ENCODE measurements around the gene TYSND1.
"Not testable (repeated sequence)": the region's sequence is repeated elsewhere in the genome, so short reads cannot be mapped to it uniquely, and the experiment has no call there.

The TYSND1 gene

GRCh38 chr10:70132098-70133029 is 14.1 kb downstream of the TYSND1 start, which contains the start of gene AIFM2:
TSS of gene AIFM2 (minus strand) at chr10:70132825. CDS start at chr10:70124084, 8,741 bp downstream.
- DNase-seq: peak; percentile 9

- no peak for DNase-seq
These were observed 15.0 kb downstream of the TYSND1 start for GRCh38 chr10:70131560-70131937.

GRCh38 chr10:70130878-70131559 is 15.5 kb downstream of the TYSND1 start:
- DNase-seq: no peak

- no peak for DNase-seq
These were observed 19.7 kb downstream of the TYSND1 start for GRCh38 chr10:70126700-70127395.

GRCh38 chr10:70125918-70126552 is 20.5 kb downstream of the TYSND1 start:
- DNase-seq: peak; percentile 88

- no peak for DNase-seq
These were observed 21.6 kb downstream of the TYSND1 start for GRCh38 chr10:70124918-70125317.

- no peak for DNase-seq
These were observed 22.1 kb downstream of the TYSND1 start for GRCh38 chr10:70124415-70124814.

- no peak for DNase-seq
These were observed 22.7 kb downstream of the TYSND1 start for GRCh38 chr10:70123817-70124216.

GRCh38 chr10:70123166-70123565 is 23.3 kb downstream of the TYSND1 start:
- not testable (repeated sequence) for DNase-seq

- DNase-seq: peak; percentile 90
These were observed 23.8 kb downstream of the TYSND1 start for GRCh38 chr10:70122742-70123141.

GRCh38 chr10:70121281-70121949 is 25.1 kb downstream of the TYSND1 start:
- DNase-seq: no peak

- no peak for DNase-seq
These were observed 26.1 kb downstream of the TYSND1 start for GRCh38 chr10:70120417-70120816.

- DNase-seq: no peak
These were observed 26.9 kb downstream of the TYSND1 start for GRCh38 chr10:70119623-70120022.

- DNase-seq: no peak
These were observed 27.3 kb downstream of the TYSND1 start for GRCh38 chr10:70119197-70119596.

- no peak for DNase-seq
These were observed 28.3 kb downstream of the TYSND1 start for GRCh38 chr10:70118196-70118595.

- no peak for DNase-seq
These were observed 28.9 kb downstream of the TYSND1 start for GRCh38 chr10:70117646-70118045.

- no peak for DNase-seq
These were observed 30.4 kb downstream of the TYSND1 start for GRCh38 chr10:70115948-70116682.

GRCh38 chr10:70114902-70115301 is 31.6 kb downstream of the TYSND1 start:
- no peak for DNase-seq

- DNase-seq: no peak
These were observed 34.4 kb downstream of the TYSND1 start for GRCh38 chr10:70112071-70112470.

GRCh38 chr10:70111496-70111895 is 35.0 kb downstream of the TYSND1 start:
- DNase-seq: no peak

- DNase-seq: no peak
These were observed 37.3 kb downstream of the TYSND1 start for GRCh38 chr10:70109064-70109729.
